SK-N-SH (cell line): ENCODE results near the gene ABCD1. TPM values are rescaled to one million over a fixed set of nuclear protein-coding genes. Genes with fewer than 3 reads are reported as not detected.

Source experiments
- CTCF ChIA-PET: fragments of 300-600, 350-600 bp; formaldehyde crosslinking; extraction: SDS; loops from one replicate; lab custom pipeline; 2021; lab: Yijun Ruan, JAX
- POLR2A ChIA-PET: fragments of 350-600 bp; sonication (Branson Sonifier 250); formaldehyde crosslinking; extraction: SDS; loops from one replicate; lab custom pipeline; 2020; ENCODE audit warnings: antibody characterized with exemption, inconsistent platforms; lab: Yijun Ruan, JAX
- DNase-seq: peaks from one replicate; pipeline ENCODE4 v3.0.0; 2012
- H2AFZ ChIP-seq: fragments of 200-600 bp; sonication (generic); 2 replicates; pipeline ENCODE4 v1.8.1; 2016; ENCODE audit warnings: antibody characterized with exemption, mild to moderate bottlenecking, low read depth
- H3F3A ChIP-seq: fragments of 200-600 bp; sonication (generic); replicated peaks from 2 replicates; pipeline ENCODE3; 2016; ENCODE audit warnings: antibody characterized with exemption, mild to moderate bottlenecking; ENCODE audit not compliant: insufficient read depth
- H3K27ac ChIP-seq, 2 experiments: fragments of 200-500 bp in 1 of 2; fragments of 200-600 bp in 1 of 2; sonication (Bioruptor generic) in 1 of 2; sonication (generic), shearing (Covaris generic) in 1 of 2; 2 replicates each; pipeline versions ENCODE4 v1.5.1 to v1.6.1; 2014 to 2016; ENCODE audit warnings: low read depth in 2 of 2, inconsistent platforms in 1 of 2, low read length in 1 of 2, mild to moderate bottlenecking in 1 of 2, mixed read lengths in 1 of 2
- H3K27me3 ChIP-seq: fragments of 200-600 bp; sonication (generic), shearing (Covaris generic); 2 replicates; pipeline ENCODE4 v1.6.1; 2016; ENCODE audit warnings: mixed run types; ENCODE audit not compliant: insufficient read depth
- H3K36me3 ChIP-seq, 2 experiments: fragments of 200-500 bp in 1 of 2; fragments of 200-600 bp in 1 of 2; sonication (Bioruptor generic) in 1 of 2; sonication (generic) in 1 of 2; replicated peaks in 1 of 2; 2 replicates each; pipeline versions ENCODE3 to v1.5.1; 2014 to 2016; ENCODE audit warnings: low read length in 1 of 2, mild to moderate bottlenecking in 1 of 2; ENCODE audit not compliant: insufficient read depth in 2 of 2, control insufficient read depth in 1 of 2
- H3K4me1 ChIP-seq, 2 experiments: fragments of 200-500 bp in 1 of 2; fragments of 200-600 bp in 1 of 2; sonication (Bioruptor generic) in 1 of 2; sonication (generic), shearing (Covaris generic) in 1 of 2; 2 replicates each; pipeline versions ENCODE4 v1.5.1 to v1.6.1; 2014 to 2016; ENCODE audit warnings: low read depth in 1 of 2, low read length in 1 of 2, mixed run types in 1 of 2; ENCODE audit not compliant: insufficient read depth in 2 of 2, control insufficient read depth in 1 of 2
- H3K4me2 ChIP-seq: fragments of 200-600 bp; sonication (generic), shearing (Covaris generic); 2 replicates; pipeline ENCODE4 v1.6.1; 2017; ENCODE audit warnings: mixed run types
- H3K4me3 ChIP-seq, 2 experiments: fragments of 200-500 bp in 1 of 2; fragments of 200-600 bp in 1 of 2; sonication (Bioruptor generic) in 1 of 2; sonication (generic), shearing (Covaris generic) in 1 of 2; 2 replicates each; pipeline versions ENCODE4 v1.5.1 to v1.8.1; 2014 to 2016; ENCODE audit warnings: low read depth in 2 of 2, inconsistent platforms in 1 of 2, low read length in 1 of 2, mild to moderate bottlenecking in 1 of 2, mixed read lengths in 1 of 2, moderate library complexity in 1 of 2
- H3K79me2 ChIP-seq: fragments of 200-600 bp; sonication (generic); 2 replicates; pipeline ENCODE4 v1.8.1; 2017; ENCODE audit warnings: mild to moderate bottlenecking; ENCODE audit not compliant: insufficient read depth
- H3K9ac ChIP-seq: fragments of 200-600 bp; sonication (generic); 2 replicates; pipeline ENCODE4 v1.6.1; 2017; ENCODE audit warnings: mixed run types
- H3K9me2 ChIP-seq: fragments of 200-600 bp; sonication (generic); 2 replicates; pipeline ENCODE4 v1.6.1; 2017; ENCODE audit warnings: mixed run types
- H3K9me3 ChIP-seq: fragments of 200-600 bp; sonication (generic); 2 replicates; pipeline ENCODE4 v1.6.1; 2017; ENCODE audit warnings: mixed run types, mild to moderate bottlenecking, moderate library complexity
- H4K20me1 ChIP-seq: fragments of 200-600 bp; sonication (generic); 2 replicates; pipeline ENCODE4 v1.6.1; 2017; ENCODE audit warnings: mild to moderate bottlenecking, mixed run types; ENCODE audit not compliant: insufficient read depth
- CHD2 ChIP-seq: fragments of 150-350 bp; IDR thresholded peaks from 2 replicates; pipeline ENCODE4 v1.6.1; 2018; ENCODE audit warnings: low read length; ENCODE audit not compliant: partially characterized antibody
- EP300 ChIP-seq, 2 experiments: IDR thresholded peaks; 2 replicates each; pipeline versions ENCODE4 v1.4.0 to v1.6.1; 2012; ENCODE audit warnings: borderline replicate concordance in 1 of 2, low read depth in 1 of 2, low read length in 1 of 2
- FOXJ3 ChIP-seq: sonication (generic); formaldehyde crosslinking; IDR thresholded peaks from 2 replicates; pipeline ENCODE4 v1.5.1; 2020; ENCODE audit warnings: mild to moderate bottlenecking, missing genetic modification reagents
- FOXM1 ChIP-seq: IDR thresholded peaks from 2 replicates; pipeline ENCODE4 v1.4.0; 2012; ENCODE audit warnings: low read depth, mild to moderate bottlenecking
- GABPA ChIP-seq: IDR thresholded peaks from 2 replicates; pipeline ENCODE4 v1.4.0; 2012; ENCODE audit warnings: low read depth, mild to moderate bottlenecking
- IRF3 ChIP-seq: fragments of 150-350 bp; IDR thresholded peaks from 2 replicates; pipeline ENCODE4 v1.6.1; 2016; ENCODE audit warnings: mild to moderate bottlenecking, low read depth, low read length
- MEF2A ChIP-seq: IDR thresholded peaks from 2 replicates; pipeline ENCODE4 v1.4.0; 2012; ENCODE audit warnings: low read depth, borderline replicate concordance
- MXI1 ChIP-seq: IDR thresholded peaks from 2 replicates; pipeline ENCODE4 v1.6.1; 2012; ENCODE audit warnings: mild to moderate bottlenecking, low read depth, low read length, improper control_type of control experiment
- NFIC ChIP-seq: IDR thresholded peaks from 2 replicates; pipeline ENCODE4 v1.4.0; 2012; ENCODE audit warnings: borderline replicate concordance
- RAD21 ChIP-seq: IDR thresholded peaks from 2 replicates; pipeline ENCODE4 v1.6.1; 2012; ENCODE audit warnings: mild to moderate bottlenecking, low read length
- RFX5 ChIP-seq: IDR thresholded peaks from 2 replicates; pipeline ENCODE4 v1.6.1; 2012; ENCODE audit warnings: mild to moderate bottlenecking, improper control_type of control experiment, low read length
- RXRA ChIP-seq: IDR thresholded peaks from 2 replicates; pipeline ENCODE4 v1.4.0; 2012; ENCODE audit warnings: low read depth, mild to moderate bottlenecking, borderline replicate concordance
- SIN3A ChIP-seq: IDR thresholded peaks from 2 replicates; pipeline ENCODE4 v1.6.1; 2012; ENCODE audit warnings: low read depth, mild to moderate bottlenecking, low read length, moderate library complexity, borderline replicate concordance
- TCF12 ChIP-seq: IDR thresholded peaks from 2 replicates; pipeline ENCODE4 v1.4.0; 2012
- TEAD4 ChIP-seq: IDR thresholded peaks from 2 replicates; pipeline ENCODE4 v1.4.0; 2012; ENCODE audit warnings: mild to moderate bottlenecking, borderline replicate concordance; ENCODE audit not compliant: insufficient read depth
- WGBS: methylation state at CpG from one replicate; pipeline ENCODE4 v1.1.6; 2017; ENCODE audit warnings: low lambda C conversion rate; 5-methylcytosine and 5-hydroxymethylcytosine counted together
- polyA plus RNA-seq, 3 experiments: library from polyadenylated mRNA; depleted of rRNA; stranded (reverse); fragments of >200 nt; gene quantifications; 2 replicates each; pipeline ENCODE4 v1.2.3, GENCODE V29; 2012
- TF ChIP-seq, protein P1 (sequence below): fragments of 150-350 bp; IDR thresholded peaks from 2 replicates; pipeline ENCODE4 v1.6.1; 2017; ENCODE audit warnings: antibody characterized with exemption, low read length, low read depth, borderline replicate concordance
- TF ChIP-seq, protein P2 (sequence below): fragments of 200-600 bp; sonication (generic); IDR thresholded peaks from 2 replicates; pipeline ENCODE4 v1.6.1; 2017; ENCODE audit warnings: antibody characterized with exemption, mild to moderate bottlenecking, moderate library complexity

Gene ABCD1
- polyA plus RNA-seq, 1 of the 3 experiments (the other 2 are of a cell fraction) = 7.9 TPM

- H3K9ac ChIP-seq = no peak overlapping the region
- TF ChIP-seq NFIC = no peak
- TF ChIP-seq RAD21 = no peak
- no peak for TF ChIP-seq CHD2
- no peak for TF ChIP-seq FOXJ3 (CRISPR knock-in tag)
- TF ChIP-seq TEAD4 = no peak
- no peak for TF ChIP-seq EP300 (IDR thresholded peaks at IDR 0.05; ENCODE audit: borderline replicate concordance in 1 of 2, low read depth in 1 of 2, low read length in 1 of 2)
- no peak for TF ChIP-seq IRF3
- TF ChIP-seq TCF12 = no peak
- TF ChIP-seq GABPA = no peak
- TF ChIP-seq RFX5 = no peak
- TF ChIP-seq SIN3A = no peak
- TF ChIP-seq RXRA = no peak
- TF ChIP-seq MEF2A = no peak
- TF ChIP-seq FOXM1 = no peak
- TF ChIP-seq MXI1 = no peak
- TF ChIP-seq, protein P1, sequence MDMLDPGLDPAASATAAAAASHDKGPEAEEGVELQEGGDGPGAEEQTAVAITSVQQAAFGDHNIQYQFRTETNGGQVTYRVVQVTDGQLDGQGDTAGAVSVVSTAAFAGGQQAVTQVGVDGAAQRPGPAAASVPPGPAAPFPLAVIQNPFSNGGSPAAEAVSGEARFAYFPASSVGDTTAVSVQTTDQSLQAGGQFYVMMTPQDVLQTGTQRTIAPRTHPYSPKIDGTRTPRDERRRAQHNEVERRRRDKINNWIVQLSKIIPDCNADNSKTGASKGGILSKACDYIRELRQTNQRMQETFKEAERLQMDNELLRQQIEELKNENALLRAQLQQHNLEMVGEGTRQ = no peak
- TF ChIP-seq, protein P2, sequence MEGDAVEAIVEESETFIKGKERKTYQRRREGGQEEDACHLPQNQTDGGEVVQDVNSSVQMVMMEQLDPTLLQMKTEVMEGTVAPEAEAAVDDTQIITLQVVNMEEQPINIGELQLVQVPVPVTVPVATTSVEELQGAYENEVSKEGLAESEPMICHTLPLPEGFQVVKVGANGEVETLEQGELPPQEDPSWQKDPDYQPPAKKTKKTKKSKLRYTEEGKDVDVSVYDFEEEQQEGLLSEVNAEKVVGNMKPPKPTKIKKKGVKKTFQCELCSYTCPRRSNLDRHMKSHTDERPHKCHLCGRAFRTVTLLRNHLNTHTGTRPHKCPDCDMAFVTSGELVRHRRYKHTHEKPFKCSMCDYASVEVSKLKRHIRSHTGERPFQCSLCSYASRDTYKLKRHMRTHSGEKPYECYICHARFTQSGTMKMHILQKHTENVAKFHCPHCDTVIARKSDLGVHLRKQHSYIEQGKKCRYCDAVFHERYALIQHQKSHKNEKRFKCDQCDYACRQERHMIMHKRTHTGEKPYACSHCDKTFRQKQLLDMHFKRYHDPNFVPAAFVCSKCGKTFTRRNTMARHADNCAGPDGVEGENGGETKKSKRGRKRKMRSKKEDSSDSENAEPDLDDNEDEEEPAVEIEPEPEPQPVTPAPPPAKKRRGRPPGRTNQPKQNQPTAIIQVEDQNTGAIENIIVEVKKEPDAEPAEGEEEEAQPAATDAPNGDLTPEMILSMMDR = no peak
- H3K36me3 ChIP-seq = peaks cover 0 to 4% of the 10 kb centered on the region in 2 experiments
- DNase-seq = no peak
- no peak overlapping the region for H3K4me3 ChIP-seq
- H3K9me2 ChIP-seq = no peaks in the 10 kb centered on the region
- no peaks in the 10 kb centered on the region for H3K79me2 ChIP-seq
- WGBS = 59% methylated on average over 9 of the region's 24 CpGs
- no peak overlapping the region for H2AFZ ChIP-seq
- no peak overlapping the region for H3K27ac ChIP-seq
- H3F3A ChIP-seq = no peaks in the 10 kb centered on the region
- H4K20me1 ChIP-seq = no peaks in the 10 kb centered on the region
- H3K4me1 ChIP-seq = peaks cover 0 to 19% of the 10 kb centered on the region in 2 experiments; a peak in 1 of 4 replicates
- H3K9me3 ChIP-seq = no peaks in the 10 kb centered on the region
- no peak overlapping the region for H3K4me2 ChIP-seq
- 0 out of 2 replicates have a peak, but pooled peaks cover 7% of the 10 kb centered on the region for H3K27me3 ChIP-seq
- ChIA-PET CTCF (interaction anchor here (1.0 to 1.7 kb wide), 5 partner anchors 18 to 141 kb away, joined by 3 to 6 read pairs (median 4); partner anchors contain the start of gene PLXNB3), POLR2A (no interaction called here)
Observed at GRCh38 chrX:153781428-153782047, 56.9 kb downstream of the ABCD1 start.
